Fibroblast of pulmonary artery (primary cell): ENCODE measurements around the gene AGAP1.

Experiments used
- DNase-seq: peaks from one replicate; pipeline ENCODE4 v3.0.0-alpha.2; 2010; ENCODE audit warnings: low read depth
- H3K4me3 ChIP-seq: replicated peaks from 2 replicates; pipeline ENCODE4 v1.5.1; 2011; ENCODE audit warnings: low read depth, mild to moderate bottlenecking, control low read depth, low read length, moderate library complexity
- TF ChIP-seq, protein P1 (sequence below): IDR thresholded peaks from 2 replicates; pipeline ENCODE4 v1.5.1; 2011; ENCODE audit warnings: mild to moderate bottlenecking, control low read depth, low read length, inconsistent platforms; ENCODE audit errors: missing control alignments

AGAP1 gene

DNA sequence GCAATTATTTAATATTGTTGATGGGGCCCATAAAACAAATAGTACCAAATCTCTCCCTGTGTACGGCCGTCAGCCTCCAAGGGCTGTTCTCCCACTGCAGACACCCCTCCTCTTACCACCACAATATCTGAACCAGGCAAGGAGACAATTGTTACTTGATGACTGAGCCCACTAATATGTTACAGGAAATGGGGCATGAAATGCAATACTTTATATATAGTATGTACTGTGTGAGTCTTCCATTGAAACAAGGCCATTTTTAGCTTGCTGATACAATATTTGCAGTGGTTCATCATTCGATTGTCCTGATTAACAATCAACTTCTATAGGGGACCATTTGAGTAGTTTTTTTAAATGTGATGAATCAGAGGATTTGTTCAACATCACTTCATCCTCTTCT, 367.0 kb downstream of the AGAP1 start:
- peak; percentile 38 for DNase-seq
- no peak overlapping the region for H3K4me3 ChIP-seq
- TF ChIP-seq, protein P1, sequence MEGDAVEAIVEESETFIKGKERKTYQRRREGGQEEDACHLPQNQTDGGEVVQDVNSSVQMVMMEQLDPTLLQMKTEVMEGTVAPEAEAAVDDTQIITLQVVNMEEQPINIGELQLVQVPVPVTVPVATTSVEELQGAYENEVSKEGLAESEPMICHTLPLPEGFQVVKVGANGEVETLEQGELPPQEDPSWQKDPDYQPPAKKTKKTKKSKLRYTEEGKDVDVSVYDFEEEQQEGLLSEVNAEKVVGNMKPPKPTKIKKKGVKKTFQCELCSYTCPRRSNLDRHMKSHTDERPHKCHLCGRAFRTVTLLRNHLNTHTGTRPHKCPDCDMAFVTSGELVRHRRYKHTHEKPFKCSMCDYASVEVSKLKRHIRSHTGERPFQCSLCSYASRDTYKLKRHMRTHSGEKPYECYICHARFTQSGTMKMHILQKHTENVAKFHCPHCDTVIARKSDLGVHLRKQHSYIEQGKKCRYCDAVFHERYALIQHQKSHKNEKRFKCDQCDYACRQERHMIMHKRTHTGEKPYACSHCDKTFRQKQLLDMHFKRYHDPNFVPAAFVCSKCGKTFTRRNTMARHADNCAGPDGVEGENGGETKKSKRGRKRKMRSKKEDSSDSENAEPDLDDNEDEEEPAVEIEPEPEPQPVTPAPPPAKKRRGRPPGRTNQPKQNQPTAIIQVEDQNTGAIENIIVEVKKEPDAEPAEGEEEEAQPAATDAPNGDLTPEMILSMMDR = no peak

- DNase-seq = no peak
- TF ChIP-seq, protein P1 = no peak
- no peak overlapping the region for H3K4me3 ChIP-seq
These were observed 367.5 kb downstream of the AGAP1 start for GRCh38 chr2:235861383-235861782.

DNA sequence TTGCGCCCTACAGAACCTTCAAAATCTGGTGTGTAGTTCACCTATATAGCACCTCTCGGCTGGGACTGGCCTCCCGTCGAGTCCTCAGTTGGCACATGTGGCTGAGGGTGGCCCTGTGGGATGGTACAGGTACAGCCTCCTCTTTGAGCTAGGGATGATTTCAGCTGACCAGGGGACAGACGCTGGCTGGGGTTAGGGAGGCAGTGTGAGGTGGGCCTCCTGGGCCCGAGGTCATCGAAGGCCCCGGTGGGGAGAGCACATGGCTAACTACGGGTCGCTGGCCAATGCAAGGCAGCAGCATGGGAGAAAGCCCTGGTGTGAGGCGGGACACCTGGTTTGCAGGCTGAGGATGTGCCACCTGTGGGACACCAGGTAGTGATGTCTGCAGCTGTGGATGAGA, 369.6 kb downstream of the AGAP1 start:
- no peak for DNase-seq
- TF ChIP-seq, protein P1 = no peak
- H3K4me3 ChIP-seq = no peak overlapping the region

DNA sequence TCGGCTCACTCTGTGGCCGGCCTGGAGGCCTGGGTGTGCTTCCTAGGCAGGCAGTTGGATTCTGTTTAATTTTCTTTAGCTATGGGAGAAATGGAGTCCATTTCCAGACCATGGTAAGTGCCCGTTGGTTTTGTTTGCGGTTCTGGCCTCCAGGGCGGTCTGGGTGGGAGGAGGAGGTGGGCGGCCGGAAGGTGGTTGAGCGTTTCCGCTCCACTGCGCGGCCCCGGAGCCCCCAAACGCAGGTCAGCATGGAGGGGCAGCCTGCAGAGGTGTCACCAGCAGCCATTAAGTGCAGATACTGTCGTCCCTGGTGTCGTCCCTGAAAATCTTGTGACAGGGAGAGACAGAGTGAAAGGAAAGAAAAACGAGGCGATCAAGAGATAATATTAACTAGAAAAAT, 370.5 kb downstream of the AGAP1 start:
- H3K4me3 ChIP-seq = no peak overlapping the region
- no peak for DNase-seq
- TF ChIP-seq, protein P1 = no peak

DNA sequence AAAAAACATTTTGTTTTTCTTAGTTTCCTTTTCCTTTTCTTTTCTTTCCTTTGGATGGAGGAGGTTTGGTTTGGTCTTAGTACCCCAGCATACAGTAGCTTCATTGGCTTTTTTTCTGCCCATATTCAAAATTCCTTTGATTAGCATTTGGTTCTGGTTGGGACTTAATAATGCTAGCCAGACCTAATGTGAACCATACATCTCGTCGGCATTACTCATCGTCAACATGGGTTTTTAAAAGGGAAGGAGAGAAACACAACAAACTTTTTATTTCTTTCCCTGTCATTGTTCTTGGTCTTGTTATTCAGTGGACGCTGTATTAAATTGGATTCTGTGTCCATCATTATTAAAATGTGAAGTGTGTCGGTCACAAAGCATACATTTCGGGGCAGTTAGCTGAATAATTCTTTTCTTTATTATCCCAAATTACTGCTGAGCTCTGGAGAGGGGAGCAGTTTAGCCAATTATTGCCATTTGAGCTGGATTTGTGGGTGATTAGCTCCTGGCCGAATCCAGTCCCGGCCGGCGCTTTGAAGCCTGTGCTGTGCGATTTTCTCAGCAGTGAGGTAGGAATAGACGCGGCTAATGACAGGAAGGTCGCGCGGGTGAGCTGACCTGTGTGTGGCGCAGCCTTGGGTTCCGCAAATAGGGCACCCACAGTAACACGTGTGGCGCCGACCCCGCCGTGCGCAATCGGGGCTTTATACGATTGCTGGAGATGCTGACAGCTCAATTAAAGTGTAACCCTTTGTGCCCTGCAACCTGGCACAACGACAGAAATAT, 371.1 kb downstream of the AGAP1 start:
- DNase-seq = peak; percentile 10
- TF ChIP-seq, protein P1 = no peak
- no peak overlapping the region for H3K4me3 ChIP-seq

- TF ChIP-seq, protein P1 = no peak
- H3K4me3 ChIP-seq = no peak overlapping the region
- DNase-seq = no peak
These were observed 372.5 kb downstream of the AGAP1 start for GRCh38 chr2:235866373-235866772.

GRCh38 chr2:235868224-235868623, 374.4 kb downstream of the AGAP1 start:
- TF ChIP-seq, protein P1 = no peak
- peak; percentile 29 for DNase-seq

More at GRCh38 chr2:235868224-235868623, 374.4 kb downstream of the AGAP1 start:
- H3K4me3 ChIP-seq = no peak overlapping the region
